ENCODE results near the gene COL1A1. TPM values are rescaled to one million over a fixed set of nuclear protein-coding genes. Genes with fewer than 3 reads are reported as not detected.

COL1A1 gene
- total RNA-seq, 1 experiment from 2014 or later: 0.38 TPM

- no peak for DNase-seq (ENCODE audit: low spot score)
These were observed 29.3 kb downstream of the COL1A1 start for GRCh38 chr17:50172130-50172529.

- no peak for DNase-seq (ENCODE audit: low spot score)
These were observed 29.9 kb downstream of the COL1A1 start for GRCh38 chr17:50171371-50172071.

- DNase-seq (ENCODE audit: low spot score): peak; percentile 23
These were observed 30.6 kb downstream of the COL1A1 start for GRCh38 chr17:50170662-50171370.

GRCh38 chr17:50169881-50170459 lies 31.5 kb downstream of the COL1A1 start:
- no peak for DNase-seq (ENCODE audit: low spot score)

- peak; percentile 76 for DNase-seq (ENCODE audit: low spot score)
These were observed 32.2 kb downstream of the COL1A1 start for GRCh38 chr17:50169121-50169764.

- no peak for DNase-seq (ENCODE audit: low spot score)
These were observed 33.1 kb downstream of the COL1A1 start for GRCh38 chr17:50168319-50168718.

- DNase-seq (ENCODE audit: low spot score): no peak
These were observed 34.1 kb downstream of the COL1A1 start for GRCh38 chr17:50167371-50167770.

GRCh38 chr17:50166518-50167181 lies 34.8 kb downstream of the COL1A1 start:
- DNase-seq (ENCODE audit: low spot score): no peak

- DNase-seq (ENCODE audit: low spot score): no peak
These were observed 35.4 kb downstream of the COL1A1 start, which contains the start of gene SGCA for GRCh38 chr17:50165867-50166517. SGCA (plus strand) TSS chr17:50166005; CDS start chr17:50166041, 36 bp downstream.

GRCh38 chr17:50165466-50165865 lies 36.0 kb downstream of the COL1A1 start:
- DNase-seq (ENCODE audit: low spot score): no peak

- DNase-seq (ENCODE audit: low spot score): no peak
These were observed 36.4 kb downstream of the COL1A1 start for GRCh38 chr17:50165066-50165465.

GRCh38 chr17:50164697-50164988 lies 36.8 kb downstream of the COL1A1 start:
- no peak for DNase-seq (ENCODE audit: low spot score)

GRCh38 chr17:50163843-50164696 lies 37.4 kb downstream of the COL1A1 start:
- no peak for DNase-seq (ENCODE audit: low spot score)

GRCh38 chr17:50162466-50163254 lies 38.8 kb downstream of the COL1A1 start:
- DNase-seq (ENCODE audit: low spot score): no peak

- no peak for DNase-seq (ENCODE audit: low spot score)
These were observed 39.5 kb downstream of the COL1A1 start for GRCh38 chr17:50161911-50162288.

GRCh38 chr17:50161023-50161910 lies 40.2 kb downstream of the COL1A1 start:
- peak; percentile 90 for DNase-seq (ENCODE audit: low spot score)

- DNase-seq (ENCODE audit: low spot score): no peak
These were observed 43.5 kb downstream of the COL1A1 start for GRCh38 chr17:50157891-50158290.

- DNase-seq (ENCODE audit: low spot score): no peak
These were observed 46.2 kb downstream of the COL1A1 start for GRCh38 chr17:50155115-50155819.
